Stimulated activated CD4-positive, alpha-beta T cell treated with anti-CD3 and anti-CD28 coated beads, Interleukin-4, amount 100 ng/mL, for 24 hours (primary cell): ENCODE measurements around the gene SRRM5.
"Not testable (repeated sequence)": the region's sequence is repeated elsewhere in the genome, so short reads cannot be mapped to it uniquely, and the experiment has no call there.

ENCODE experiments used
- DNase-seq: peaks from one replicate; pipeline ENCODE4 v3.0.0-alpha.2; 2020

SRRM5 gene

GRCh38 chr19:43616306-43616705 lies 4.4 kb downstream of the SRRM5 start:
- DNase-seq, result no peak

DNA sequence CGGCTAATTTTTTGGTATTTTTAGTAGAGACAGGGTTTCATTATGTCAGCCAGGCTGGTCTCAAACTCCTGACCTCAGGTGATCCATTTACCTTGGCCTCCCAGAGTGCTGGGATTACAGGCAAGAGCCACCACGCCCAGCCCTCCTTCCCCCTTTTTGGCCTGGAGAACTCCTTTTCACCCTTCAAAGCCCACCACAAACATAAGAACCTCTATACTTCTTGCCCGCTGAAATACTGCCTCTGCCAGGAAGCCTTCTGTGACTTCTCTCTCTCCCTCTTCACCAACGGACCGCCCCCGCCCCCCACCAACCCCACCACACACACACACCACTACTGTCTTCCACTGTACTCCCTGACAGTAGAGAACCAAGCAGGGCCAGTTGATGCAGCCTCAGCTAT lies 5.1 kb downstream of the SRRM5 start:
- DNase-seq, result no peak

DNA sequence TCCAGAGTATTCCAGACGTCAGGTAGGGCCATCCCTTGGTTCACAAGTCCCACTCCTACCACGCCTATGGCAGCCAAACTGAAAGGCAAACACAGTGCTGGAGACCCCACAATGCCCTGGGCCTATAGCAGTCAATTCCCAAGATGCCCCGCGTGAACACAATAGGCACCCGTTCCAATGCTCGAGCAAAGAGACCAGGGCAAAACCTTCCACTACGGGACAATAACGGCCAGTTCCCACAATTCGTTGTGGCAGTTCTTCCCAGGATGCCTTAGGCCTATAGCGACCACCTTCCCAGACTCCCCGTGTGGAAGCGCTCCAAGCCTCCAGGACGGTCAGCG lies 7.0 kb downstream of the SRRM5 start:
- peak; percentile 62 for DNase-seq

DNA sequence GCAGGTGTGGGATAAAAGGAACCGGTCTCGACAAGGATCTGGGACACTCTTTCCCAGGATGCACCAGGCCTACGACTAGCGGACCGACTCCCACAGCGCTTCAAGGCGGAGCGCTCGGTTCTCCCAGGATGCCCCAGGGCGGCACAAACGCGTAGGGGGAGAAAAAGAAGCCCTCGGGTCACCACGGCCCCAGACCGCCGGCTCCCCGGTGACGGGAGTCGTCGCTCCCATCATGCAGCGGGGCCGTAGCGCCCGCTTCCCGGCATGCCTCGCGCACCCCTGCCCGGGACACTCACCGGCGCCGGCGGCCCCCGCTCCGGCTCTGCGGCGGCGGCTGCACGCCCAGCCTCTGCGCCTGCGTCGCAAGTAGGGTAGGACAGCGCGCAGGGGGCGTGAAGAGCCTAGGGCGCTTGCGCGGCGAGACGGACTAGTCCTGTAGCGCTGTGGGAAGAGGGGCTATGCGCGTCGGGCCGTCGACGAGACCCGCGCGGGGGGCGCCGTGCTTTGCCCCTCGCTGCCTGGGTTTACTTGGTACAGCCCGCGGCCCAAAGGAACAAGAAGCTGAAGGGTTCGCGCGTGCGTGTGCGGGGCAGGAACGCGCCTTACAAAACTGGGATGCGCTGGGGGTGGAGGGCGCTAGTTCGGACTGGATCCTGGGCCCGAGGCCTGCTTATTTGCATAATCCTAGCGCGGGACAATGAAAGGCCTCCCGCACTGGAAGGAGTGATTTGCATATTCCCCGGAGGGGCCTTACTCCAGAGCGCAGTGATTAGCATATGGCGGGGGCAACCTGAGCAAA lies 7.6 kb downstream of the SRRM5 start, which contains the start of gene ZNF428:
Gene ZNF428, minus strand, starts transcription at position 368 of the 799 bp plus-strand sequence. CDS start 5,325 bp downstream, outside the sequence.
- DNase-seq, result peak; percentile 91

GRCh38 chr19:43620061-43621001 lies 8.4 kb downstream of the SRRM5 start:
- no peak for DNase-seq

DNA sequence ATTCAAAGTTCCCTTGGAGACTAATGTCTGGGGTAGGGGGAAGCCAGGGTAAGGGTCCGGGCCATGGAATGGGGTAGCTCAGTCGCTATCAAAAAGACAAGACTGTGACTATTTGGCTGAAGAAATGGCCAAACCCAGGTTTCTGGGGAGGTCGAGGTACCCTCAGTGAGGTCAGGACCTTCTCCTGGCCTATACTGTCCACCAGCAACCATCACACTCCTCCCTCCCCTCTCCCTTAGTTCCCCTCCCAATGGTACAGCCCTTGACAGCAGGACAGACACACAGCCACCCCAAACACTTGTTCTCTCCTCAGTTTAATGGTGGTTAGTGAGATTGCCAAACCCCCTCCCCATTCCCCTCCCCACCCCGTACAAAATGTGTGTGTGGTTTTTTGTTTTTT lies 10.2 kb downstream of the SRRM5 start:
- DNase-seq, result no peak

DNA sequence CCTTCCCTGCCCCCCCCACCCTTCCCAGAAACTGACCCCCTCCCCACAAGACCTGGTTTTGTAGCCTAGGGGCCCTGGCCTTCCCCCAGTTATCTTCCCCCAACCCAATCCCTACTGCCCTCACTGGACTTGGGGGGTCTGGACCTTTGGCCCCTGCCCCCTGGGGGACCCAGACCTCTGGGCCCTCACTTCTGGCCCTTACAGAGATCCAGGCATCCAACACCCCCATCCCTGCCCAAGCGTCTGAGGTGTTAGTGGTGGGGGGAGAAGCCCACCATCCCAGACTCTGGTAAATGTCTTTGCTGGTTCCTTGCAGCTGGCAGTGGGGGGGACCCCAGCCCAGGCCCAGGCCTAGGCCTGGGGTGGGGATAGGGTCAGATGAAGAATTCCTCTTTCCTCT lies 11.1 kb downstream of the SRRM5 start:
- DNase-seq, result no peak

GRCh38 chr19:43623889-43624670 lies 12.2 kb downstream of the SRRM5 start:
- no peak for DNase-seq

GRCh38 chr19:43624933-43625332 lies 13.0 kb downstream of the SRRM5 start:
- DNase-seq, result peak; percentile 85

DNA sequence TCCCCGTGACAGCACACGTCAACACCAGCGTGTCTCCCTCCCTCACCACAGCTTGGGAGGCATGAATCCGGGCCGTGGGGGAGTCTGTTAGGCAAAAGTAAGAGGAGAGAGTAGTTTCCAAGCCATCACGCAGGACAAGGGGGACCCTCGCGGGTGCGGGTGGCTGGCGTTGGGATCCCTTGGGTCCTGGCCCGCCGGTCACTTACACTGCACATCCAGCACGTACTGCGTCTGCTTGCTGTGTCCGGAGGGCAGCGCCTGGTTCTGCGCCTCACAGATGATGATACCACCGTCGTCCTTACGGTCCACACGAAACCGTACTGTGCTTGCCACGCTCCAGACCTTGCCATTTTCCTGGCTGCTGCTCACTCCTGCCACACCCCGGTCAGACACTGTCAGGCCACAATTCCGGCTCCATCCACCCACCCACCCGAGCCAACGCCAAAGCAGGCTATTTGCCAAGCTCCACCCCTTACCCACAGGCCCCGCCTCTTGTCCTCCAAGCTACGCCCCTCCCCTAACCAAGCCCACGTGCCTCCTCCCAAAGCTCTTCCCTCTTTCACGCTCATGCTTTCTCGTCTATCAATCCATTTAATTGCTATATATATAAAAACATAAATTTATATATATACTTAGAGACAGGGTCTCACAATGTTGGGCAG lies 14.2 kb downstream of the SRRM5 start:
- no peak for DNase-seq

GRCh38 chr19:43626838-43627237 lies 14.9 kb downstream of the SRRM5 start:
- no peak for DNase-seq

DNA sequence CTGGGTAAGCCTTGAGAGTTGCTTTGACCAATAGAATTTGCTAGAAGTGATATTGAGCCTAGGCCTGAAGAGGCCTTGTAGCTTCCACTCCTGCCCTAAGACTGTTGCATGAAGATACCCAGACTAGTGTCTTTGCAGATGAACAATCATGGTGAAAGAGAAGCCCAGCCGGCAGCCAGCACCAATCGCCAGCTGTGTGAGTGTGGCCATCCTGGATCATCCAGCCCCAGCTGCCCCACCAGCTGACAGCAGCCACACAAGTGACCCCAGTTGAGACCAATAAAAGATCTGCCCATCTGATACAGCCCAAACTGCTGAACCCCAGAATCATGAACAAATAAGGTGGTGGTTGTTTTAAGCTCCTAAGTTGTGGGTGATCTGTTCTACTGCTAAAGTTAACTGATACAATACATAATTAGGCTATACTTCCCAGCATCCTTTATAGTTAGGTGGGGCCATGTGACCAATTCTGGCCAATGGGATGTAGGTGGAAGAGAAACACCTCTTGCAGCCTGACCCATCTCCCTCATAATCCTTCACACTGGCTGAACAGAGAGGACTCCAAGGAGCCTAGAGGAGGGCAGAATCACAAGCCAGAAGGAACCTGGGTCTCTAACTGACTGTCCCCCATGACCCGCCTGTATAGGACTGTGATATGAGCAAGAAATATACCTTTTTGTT lies 16.9 kb downstream of the SRRM5 start:
- no peak for DNase-seq

DNA sequence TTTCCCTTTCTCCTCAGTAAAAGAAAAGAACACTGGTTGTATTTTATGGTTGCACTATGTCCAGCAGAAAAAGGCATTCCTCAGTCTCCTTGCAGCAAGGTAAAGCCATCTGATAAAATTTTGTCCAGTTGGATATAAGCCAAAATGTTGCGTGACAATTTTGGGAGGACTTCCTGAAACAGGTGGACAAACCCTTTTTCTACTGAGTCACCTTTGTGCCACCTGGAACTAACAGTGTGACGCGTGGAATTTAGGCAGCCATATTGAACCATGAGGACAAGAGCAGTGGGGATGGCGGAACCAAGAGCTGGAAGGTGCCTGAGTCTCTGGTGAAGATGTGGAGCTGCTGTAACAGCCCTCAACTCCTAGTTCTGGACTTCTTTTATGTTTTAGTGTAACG lies 19.6 kb downstream of the SRRM5 start:
- no peak for DNase-seq

DNA sequence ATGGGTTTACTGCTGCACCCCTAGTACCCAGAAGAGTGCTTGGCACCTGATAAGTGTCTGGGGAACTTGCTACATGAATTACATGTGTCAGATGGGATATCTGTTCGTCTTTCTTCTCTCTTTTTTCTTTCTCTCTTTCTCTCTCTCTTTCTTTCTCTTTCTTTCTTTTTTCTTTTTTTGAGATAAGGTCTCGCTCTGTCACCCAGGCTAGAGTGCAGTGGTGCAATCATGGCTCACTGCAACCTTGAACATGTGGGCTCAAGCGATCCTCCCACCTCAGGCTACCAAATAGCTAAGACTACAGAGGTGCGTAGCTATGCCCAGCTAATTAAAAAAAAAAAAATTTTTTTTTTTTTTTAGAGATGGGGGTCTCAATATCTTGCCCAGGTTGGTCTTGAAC lies 21.6 kb downstream of the SRRM5 start:
- no peak for DNase-seq

DNA sequence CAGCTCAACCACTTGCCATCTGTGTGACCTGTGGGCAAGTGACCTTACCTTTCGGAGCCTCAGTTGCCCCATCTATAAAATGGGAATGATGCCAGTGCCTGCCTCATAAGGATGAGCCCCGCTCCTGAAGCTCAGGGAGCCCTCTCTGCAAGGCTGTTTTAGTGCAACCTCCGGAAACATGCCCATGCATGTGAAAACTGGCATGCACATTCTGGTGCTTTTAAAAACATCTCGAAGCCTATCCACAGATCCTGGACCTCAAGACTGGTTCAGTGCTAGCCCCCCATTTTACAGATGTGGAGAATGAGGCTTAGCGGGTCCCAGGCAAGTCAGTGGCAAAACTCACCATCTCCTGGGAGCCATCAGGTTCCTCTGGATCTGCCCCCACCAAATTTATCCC lies 22.2 kb downstream of the SRRM5 start:
- no peak for DNase-seq

- no peak for DNase-seq
Measured at GRCh38 chr19:43634506-43634871, 22.6 kb downstream of the SRRM5 start.

GRCh38 chr19:43634872-43635560 lies 23.1 kb downstream of the SRRM5 start:
- no peak for DNase-seq

- DNase-seq, result not testable (repeated sequence)
Measured at GRCh38 chr19:43635561-43635940, 23.7 kb downstream of the SRRM5 start.

DNA sequence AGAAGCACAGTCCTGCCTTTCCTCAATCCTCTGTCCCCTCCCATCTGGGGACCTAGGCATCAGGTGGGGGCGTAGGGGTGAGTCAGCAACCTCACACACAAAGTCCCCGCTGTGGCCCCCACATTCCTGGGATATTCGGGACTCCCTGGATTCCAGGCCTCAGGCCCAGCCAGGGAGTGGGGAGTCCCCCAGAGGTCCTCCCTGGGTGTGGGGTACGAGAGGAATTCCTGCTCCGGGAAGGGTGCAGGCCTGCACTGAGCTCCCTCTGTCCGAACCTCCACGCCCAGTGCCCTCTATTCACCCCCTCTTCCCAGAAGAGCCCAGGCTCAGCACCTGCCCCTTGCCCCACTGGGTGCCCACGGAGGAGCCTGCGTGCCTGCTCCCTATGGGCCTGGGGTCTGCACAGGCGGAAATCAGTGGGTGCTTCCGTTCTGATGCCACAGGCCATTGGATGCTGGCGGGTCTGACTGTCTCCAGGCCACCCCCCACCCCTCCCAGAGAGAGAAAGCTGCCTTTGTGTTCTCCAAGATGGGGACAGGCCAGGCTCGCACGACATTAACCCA lies 24.3 kb downstream of the SRRM5 start:
- DNase-seq, result no peak

- no peak for DNase-seq
Measured at GRCh38 chr19:43638214-43638994, 26.5 kb downstream of the SRRM5 start.
